Activated CD4-positive, alpha-beta T cell treated with anti-CD3 and anti-CD28 coated beads, Interleukin-10, Interleukin-2, amounts not matched to agents 100 ng/mL and 50 ng/mL, durations not matched to agents 16 hours and 8 hours (primary cell): ENCODE results near the gene STK17A.

ENCODE experiments used
- DNase-seq: peaks from one replicate; pipeline ENCODE4 v3.0.0-alpha.2; 2020

STK17A gene

DNA sequence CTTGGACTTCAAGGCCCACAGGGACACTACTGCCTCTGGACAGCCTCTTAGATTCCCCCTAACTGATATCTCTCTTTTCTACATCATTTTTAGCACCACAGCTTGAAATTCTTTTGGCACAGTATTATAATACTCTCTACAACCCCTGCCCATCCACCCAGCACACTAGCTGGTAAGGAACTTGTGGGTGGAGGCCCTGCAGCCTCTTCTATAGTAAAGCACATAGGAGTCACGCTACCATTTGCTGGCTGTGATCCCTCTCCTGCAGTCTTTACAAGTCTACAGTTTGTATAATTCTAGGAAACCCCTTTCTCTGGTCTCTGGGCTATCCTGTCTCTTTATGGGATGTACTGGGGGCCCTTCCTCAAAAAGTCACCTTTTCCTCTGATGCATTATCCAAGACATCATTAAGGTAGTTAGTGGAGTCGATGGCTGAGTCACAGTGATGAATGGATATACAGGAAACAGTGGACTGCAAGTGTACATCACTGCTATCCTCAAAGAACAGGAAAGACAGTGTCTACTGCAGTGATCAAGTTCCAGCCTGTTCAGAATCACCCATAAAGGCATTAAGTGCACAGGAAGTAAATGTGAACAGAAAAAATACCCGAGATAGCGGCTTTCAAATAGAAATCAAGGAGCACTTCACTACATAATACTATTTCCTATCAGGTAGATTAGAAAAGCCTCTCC lies 54.4 kb downstream of the STK17A start:
- no peak for DNase-seq

GRCh38 chr7:43639858-43640491 lies 57.1 kb downstream of the STK17A start:
- DNase-seq = no peak

DNA sequence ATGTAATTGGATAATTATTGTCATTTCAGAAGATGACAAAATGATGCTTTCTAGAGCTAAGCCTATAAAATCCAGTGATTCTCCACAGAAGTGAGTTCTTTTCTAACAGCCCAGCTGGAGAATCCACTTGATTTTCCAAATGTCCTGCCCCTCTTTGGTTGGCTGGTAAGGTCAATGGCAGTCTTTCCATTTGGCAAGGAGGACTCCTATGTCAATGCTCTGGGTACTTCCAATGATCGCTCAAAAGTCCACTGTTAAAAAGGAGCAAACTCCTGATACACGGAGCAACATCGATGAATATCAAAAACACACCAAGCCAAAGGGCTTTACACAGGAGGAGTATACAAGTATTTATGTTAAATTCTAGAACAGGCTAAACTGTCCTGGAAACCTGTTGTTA lies 57.8 kb downstream of the STK17A start:
- DNase-seq = no peak

DNA sequence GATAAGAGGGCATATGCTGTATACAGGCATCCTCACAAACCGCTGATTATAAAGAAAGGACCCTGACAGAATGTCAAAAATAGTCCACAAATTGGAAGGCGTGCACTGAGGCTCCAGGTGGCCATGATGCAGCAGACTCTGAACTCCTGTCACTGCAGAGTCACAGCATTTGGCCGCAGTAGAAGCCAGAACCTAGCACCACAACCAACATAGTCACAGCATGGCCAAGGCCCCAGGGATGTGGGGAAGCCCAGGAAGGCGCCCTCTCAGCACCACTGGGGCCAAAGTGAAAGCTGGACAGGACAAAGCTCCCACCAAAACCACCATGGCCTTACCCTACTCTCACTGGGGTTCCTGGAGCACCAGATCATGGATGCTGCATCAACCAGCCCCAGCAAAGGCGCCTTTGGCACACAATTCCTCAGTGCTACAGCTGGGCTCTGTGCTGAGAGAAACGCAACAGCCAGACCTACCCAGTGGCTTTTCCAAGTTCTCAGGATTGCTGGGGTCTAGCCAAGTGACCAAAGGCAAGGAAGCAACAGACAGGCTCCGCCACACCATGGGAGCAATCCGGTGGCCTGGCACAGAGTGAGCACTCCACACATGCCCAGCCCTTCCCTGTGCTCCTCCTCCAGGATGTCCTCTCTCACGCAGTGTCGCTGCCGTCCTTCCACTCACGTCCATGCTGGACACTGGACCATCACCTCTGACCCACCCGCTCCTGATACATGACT lies 60.2 kb downstream of the STK17A start:
- no peak for DNase-seq

- DNase-seq = no peak
Observed at GRCh38 chr7:43643846-43644245, 60.9 kb downstream of the STK17A start.

GRCh38 chr7:43645699-43646226 lies 62.9 kb downstream of the STK17A start:
- DNase-seq = no peak

DNA sequence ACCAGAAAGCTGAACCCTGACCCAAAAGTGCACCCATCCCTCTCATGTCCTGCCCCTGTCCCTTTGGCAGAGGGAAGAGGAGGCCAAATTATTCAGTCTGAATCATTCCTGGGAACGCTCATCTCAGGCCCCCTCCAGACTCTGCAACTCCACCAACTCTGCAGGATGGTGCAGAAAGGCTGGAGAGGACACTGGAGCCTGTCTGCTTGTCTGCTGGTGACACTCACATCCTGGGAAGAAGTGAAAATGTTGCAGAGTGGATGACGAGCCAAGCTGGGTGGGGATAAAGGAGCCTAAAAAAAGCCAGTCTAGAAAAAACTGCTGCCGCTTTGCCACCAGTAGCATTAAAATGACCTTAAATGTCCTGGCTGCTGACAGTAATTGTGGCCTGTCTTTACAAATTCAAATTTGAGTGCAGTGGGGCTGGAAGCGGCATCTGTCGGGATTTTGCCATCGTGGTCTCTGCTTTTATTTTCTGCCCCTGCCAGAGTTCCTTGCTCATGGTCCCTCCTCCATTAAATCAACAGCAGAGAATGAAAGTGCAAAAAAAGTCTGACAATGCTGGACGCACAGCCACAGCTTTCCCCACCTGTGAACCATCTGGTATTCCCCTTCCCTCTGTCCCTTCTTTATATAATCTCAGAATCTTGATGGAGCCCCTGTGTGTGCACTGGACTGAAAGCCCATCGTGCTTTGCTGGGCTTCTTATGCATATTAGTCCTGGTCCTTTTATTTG lies 63.9 kb downstream of the STK17A start:
- DNase-seq = no peak

GRCh38 chr7:43647339-43647672 lies 64.4 kb downstream of the STK17A start:
- no peak for DNase-seq

DNA sequence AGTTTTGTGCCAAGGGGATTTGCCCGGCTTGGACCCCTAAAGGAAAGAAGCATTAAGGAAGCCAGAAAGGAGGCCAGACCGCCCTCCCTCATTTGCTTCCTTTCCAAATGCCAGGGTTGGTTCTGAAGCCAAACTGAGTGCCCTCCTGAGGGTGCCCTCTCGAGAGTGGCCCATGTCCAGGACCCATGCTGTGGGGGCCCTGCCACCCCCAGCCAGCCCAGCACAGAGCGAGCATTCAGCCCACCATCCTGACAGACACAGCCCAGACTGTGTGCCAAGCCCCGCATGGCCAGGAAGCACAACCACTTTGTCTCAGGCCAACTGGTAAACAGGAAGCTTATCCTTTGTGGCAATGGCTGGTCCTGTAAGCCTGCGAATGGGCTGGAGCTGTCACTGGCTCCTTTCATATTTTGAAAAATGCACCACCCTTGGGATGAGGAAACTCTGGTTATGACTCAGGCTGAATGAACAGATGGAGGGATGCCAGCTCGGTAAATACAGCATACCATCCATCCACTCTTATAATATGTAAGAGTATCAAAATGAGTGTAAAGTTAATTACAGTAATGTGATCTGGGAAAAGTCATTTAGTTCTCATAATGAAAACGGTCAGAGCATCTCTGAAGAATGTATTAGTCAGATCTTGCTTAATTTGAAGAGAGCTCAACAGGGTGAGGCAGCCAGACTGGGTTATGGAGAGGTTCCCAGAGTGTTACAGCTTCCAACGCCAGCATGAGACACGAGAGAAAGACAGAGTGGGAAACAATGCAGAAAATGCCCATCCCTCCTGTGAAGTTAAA lies 65.0 kb downstream of the STK17A start:
- DNase-seq = peak; percentile 93

DNA sequence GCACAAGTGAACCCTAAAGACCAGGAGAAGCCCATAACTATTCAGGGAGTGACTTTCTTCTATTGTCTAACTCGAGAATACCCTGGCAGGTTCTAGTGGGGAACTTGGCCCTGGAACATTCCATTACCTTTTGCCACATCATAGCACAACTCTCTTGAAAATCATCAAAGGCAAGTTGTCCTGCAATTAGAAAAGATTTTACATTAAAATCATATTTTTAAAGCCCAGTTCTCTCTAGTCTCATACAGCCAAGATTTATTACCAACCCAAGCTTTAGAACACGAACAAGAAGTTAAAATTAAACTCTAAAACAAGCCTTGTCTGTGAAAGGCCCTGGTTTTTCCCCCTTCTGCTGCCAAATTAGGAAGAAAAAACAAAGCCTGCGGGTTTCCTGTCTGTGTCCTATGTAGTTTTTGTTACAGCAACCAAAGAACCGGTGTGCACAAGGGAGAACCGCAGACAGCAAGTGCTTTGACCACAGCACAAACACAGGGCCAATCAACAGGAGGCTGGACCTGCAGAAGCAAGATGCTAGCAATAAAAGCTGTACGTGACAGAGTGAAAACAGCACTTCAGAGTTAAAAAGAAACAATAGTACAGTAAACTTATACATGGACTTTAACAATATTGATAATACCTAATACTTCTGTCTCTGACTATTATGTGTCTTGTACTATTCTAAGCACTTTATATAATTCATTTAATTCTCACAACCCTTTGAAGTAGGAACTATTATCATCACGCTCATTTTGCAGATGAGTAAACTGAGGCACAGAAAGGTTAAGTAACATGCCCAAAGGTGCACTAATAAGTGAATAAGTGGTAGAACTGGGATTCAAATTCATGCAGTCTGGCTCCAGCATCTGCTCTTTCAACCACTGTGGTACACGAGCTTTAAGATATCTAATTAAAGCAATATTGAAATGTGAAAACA lies 65.8 kb downstream of the STK17A start:
- DNase-seq = peak; percentile 95

- DNase-seq = peak; percentile 94
Observed at GRCh38 chr7:43649755-43650274, 66.9 kb downstream of the STK17A start.

DNA sequence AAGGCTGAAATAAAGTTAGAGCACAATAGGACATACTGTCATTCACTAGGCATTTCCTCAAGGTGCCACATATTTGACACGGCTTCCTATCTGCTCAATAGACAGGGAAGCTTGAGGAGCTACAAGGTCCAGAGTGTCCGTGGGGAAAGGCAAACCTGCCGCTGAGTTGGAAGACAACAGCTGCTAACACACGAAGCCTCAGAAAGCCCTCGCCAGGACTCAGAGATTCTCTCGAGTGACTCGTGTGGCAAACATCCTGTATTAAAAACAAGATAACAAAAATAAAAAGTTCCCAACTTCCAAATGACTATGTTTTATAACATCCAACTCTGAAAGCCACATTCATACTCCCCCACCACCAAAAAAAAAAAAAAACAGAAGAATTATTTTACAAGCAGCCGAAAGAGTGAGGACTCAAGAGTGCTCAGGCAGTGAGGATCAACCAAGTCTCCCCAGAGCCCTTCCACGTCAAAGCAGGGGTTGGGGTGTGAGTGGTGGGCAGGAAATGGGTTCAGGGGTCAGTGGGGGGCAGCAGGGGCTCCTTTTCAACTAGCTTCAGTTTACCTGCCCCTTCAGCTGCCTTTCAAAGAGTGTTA lies 67.6 kb downstream of the STK17A start:
- DNase-seq = peak; percentile 42

DNA sequence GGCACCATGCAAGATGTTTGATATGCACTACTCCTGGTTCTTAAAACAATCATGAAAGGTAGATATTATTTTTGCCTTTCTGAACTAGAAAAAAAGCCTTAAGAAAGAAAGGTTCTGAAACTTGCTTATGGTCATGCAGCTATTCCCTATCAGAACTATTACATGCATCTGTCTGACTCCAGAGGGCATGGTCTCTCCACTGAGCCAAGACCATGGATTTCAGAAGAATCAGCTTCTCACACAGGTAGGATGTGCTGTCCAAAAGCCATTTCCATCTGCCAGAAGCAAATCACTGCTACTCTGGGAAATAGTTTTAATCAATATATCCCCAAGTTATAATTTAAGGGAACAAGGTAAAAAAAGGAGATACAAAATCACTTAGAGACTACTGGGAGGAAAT lies 69.5 kb downstream of the STK17A start:
- no peak for DNase-seq

- DNase-seq = no peak
Observed at GRCh38 chr7:43653466-43653865, 70.6 kb downstream of the STK17A start.

GRCh38 chr7:43653891-43654504 lies 71.1 kb downstream of the STK17A start:
- DNase-seq = no peak

DNA sequence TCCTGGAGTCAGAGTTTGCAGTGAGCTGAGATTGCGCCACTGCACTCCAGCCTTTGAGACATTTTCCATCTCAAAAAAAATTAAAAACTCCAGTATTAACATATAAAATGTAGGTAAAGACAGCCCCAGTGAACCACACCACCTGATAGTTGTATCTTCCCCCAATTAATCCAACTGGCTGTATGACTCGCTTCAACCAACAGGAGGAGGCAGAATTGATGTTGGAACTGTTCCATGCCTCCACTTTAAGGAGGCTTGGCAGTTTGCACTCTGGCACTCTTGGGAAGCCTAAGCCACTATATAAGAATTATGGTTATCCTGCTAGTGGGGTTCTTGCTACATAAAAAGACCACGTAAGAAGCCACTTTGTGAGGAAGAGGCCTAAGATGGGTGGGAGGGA lies 72.7 kb downstream of the STK17A start:
- DNase-seq = no peak

DNA sequence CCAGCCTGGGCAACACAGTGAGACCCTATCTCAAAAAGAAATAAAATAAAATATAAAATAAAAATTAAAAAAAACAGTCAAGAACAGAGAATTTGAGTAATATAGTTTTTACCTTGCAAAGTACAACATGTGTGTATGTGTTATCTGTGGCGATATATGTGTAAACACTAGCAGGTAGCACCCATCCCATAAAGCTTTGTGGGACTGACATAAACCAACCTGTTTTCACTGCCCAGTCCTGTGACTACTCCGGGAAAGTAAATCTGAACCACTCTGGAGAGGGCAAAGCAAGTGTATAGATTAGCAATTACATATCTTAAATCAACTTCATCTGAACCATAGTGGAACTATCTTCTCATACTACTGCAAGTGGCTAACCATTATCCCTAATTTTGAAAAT lies 74.1 kb downstream of the STK17A start:
- DNase-seq = no peak

DNA sequence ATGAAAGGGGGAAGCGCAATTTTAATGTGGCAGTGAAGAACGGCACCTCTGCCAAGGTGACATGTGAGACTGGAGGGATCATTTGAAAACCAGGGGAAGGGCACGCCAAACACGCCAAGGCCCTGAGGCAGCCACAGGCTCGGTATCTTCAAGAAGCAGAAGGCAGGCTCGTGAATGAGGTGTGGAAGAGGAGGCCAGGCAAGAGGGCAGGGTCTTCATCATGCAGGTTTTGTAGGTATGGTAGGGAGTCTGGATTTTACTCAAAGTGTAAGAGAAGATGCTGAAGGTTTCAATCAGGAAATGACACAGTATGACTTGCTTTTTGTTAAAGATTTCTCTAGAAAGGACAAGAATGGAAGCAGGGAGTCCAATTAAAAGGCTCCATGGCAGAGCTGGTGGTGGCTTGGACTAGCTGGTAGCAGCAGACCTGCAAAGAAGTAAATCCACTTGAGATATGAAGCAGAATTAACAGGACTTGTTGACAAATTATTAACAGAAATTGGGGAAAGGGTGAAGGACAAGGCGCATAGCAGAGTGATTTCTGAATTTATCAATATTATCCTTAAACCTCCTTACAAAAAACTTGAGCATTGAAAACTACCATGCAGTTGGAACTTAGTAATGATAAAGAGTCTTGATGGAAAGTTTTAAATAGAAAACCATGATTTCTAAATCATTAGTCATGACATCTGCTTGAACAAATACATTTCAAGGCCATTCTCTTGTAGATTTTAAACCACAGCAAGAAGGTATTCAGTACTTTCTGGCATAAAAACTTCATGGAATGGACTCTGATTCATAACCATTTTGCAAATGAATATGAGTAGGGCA lies 76.0 kb downstream of the STK17A start:
- peak; percentile 84 for DNase-seq

- DNase-seq = no peak
Observed at GRCh38 chr7:43659549-43659896, 76.6 kb downstream of the STK17A start.
